ENCODE measurements around the gene MRPL58.

The MRPL58 gene

DNA sequence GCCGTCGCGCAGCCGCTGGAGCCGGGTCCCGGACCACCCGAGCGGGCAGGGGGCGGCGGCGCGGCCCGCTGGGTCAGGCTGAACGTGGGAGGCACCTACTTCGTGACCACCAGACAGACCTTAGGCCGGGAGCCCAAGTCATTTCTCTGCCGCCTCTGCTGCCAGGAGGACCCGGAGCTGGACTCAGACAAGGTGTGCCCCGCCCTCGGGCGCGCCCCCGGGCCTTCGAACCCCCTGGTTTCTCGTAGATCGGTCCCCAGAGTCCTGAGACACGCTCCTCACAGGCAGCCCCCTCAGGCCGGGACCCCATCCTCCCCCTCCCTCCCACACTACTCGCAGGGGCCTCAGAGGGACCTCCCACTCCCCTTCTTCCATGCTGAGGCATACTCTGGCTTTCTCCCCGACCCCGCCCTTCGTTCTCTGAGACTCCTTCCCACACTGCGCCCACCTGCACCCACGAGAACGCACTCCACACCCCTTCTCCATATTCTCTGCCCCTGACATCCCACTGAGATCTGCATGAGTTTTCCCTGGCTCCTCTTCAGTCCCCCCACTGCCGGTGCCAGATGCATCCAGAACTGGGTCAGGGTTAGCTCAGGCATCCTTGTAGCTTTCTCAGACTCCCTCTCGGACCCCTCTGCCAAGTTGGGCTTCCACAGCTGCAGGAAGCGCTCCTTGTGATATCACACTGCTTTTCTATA is 35.1 kb downstream of the MRPL58 start (continued):
- TF ChIP-seq ZNF449 (tag by site-specific recombination; IDR thresholded peaks at IDR 0.05) (peak; percentile 59), ZFHX2 (tag by site-specific recombination; conservative IDR thresholded peaks at IDR 0.05) (peak; percentile 100), ZBTB17 (tag by site-specific recombination; IDR thresholded peaks at IDR 0.05) (peak; percentile 81), ZBTB7A (tag by site-specific recombination; IDR thresholded peaks at IDR 0.05; ENCODE audit: low read depth) (0 out of 2 replicates have a peak, but pooled peaks have one; percentile 54), SP2 (tag by site-specific recombination; IDR thresholded peaks at IDR 0.05) (peak; percentile 46), ZNF777 (tag by site-specific recombination; IDR thresholded peaks at IDR 0.05; ENCODE audit: borderline replicate concordance) (0 out of 2 replicates have a peak, but pooled peaks have one; percentile 17), YY2 (tag by site-specific recombination; IDR thresholded peaks at IDR 0.05) (no peak)
- TF ChIP-seq, protein P1, sequence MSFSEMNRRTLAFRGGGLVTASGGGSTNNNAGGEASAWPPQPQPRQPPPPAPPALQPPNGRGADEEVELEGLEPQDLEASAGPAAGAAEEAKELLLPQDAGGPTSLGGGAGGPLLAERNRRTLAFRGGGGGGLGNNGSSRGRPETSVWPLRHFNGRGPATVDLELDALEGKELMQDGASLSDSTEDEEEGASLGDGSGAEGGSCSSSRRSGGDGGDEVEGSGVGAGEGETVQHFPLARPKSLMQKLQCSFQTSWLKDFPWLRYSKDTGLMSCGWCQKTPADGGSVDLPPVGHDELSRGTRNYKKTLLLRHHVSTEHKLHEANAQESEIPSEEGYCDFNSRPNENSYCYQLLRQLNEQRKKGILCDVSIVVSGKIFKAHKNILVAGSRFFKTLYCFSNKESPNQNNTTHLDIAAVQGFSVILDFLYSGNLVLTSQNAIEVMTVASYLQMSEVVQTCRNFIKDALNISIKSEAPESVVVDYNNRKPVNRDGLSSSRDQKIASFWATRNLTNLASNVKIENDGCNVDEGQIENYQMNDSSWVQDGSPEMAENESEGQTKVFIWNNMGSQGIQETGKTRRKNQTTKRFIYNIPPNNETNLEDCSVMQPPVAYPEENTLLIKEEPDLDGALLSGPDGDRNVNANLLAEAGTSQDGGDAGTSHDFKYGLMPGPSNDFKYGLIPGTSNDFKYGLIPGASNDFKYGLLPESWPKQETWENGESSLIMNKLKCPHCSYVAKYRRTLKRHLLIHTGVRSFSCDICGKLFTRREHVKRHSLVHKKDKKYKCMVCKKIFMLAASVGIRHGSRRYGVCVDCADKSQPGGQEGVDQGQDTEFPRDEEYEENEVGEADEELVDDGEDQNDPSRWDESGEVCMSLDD (tag by site-specific recombination; IDR thresholded peaks at IDR 0.05) = 0 out of 2 replicates have a peak, but pooled peaks have one; percentile 31
- TF ChIP-seq, protein P2, sequence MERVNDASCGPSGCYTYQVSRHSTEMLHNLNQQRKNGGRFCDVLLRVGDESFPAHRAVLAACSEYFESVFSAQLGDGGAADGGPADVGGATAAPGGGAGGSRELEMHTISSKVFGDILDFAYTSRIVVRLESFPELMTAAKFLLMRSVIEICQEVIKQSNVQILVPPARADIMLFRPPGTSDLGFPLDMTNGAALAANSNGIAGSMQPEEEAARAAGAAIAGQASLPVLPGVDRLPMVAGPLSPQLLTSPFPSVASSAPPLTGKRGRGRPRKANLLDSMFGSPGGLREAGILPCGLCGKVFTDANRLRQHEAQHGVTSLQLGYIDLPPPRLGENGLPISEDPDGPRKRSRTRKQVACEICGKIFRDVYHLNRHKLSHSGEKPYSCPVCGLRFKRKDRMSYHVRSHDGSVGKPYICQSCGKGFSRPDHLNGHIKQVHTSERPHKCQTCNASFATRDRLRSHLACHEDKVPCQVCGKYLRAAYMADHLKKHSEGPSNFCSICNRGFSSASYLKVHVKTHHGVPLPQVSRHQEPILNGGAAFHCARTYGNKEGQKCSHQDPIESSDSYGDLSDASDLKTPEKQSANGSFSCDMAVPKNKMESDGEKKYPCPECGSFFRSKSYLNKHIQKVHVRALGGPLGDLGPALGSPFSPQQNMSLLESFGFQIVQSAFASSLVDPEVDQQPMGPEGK (tag by site-specific recombination; IDR thresholded peaks at IDR 0.05) = peak; percentile 62

DNA sequence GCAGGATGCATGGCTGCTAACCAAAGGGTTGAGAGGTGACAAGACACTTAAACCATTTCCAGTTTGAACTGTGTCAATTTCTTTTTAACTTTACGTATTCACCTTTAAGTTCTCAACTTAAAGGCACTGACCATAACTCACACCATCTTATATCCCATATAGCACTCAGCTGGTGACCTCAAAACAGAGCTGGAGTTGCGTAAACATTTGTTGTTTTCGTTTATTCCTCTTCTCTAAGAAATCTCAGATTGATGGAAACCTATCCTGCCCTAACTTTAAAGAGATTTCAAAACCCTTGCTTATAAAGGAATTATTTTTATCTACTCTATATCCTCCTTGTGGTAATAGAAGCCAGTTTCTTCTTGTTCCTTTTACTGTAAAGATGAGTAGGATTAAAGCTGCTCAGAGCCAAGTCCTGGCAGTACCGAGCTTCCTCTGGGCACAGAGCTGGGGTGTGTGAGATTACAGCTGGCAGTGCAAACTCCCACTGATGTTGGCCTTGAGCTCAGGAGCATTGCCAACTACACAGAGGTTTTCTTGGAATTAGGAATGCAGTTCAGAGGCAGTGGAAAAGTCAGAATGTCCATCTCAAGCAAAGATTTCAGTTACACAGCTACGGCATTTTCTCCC is 35.9 kb downstream of the MRPL58 start:
- TF ChIP-seq, protein P3, sequence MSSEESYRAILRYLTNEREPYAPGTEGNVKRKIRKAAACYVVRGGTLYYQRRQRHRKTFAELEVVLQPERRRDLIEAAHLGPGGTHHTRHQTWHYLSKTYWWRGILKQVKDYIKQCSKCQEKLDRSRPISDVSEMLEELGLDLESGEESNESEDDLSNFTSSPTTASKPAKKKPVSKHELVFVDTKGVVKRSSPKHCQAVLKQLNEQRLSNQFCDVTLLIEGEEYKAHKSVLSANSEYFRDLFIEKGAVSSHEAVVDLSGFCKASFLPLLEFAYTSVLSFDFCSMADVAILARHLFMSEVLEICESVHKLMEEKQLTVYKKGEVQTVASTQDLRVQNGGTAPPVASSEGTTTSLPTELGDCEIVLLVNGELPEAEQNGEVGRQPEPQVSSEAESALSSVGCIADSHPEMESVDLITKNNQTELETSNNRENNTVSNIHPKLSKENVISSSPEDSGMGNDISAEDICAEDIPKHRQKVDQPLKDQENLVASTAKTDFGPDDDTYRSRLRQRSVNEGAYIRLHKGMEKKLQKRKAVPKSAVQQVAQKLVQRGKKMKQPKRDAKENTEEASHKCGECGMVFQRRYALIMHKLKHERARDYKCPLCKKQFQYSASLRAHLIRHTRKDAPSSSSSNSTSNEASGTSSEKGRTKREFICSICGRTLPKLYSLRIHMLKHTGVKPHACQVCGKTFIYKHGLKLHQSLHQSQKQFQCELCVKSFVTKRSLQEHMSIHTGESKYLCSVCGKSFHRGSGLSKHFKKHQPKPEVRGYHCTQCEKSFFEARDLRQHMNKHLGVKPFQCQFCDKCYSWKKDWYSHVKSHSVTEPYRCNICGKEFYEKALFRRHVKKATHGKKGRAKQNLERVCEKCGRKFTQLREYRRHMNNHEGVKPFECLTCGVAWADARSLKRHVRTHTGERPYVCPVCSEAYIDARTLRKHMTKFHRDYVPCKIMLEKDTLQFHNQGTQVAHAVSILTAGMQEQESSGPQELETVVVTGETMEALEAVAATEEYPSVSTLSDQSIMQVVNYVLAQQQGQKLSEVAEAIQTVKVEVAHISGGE (tag by site-specific recombination; conservative IDR thresholded peaks at IDR 0.05; ENCODE audit: low read depth) = no peak
- H3K4me1 ChIP-seq (ENCODE audit: control insufficient read depth, insufficient read depth, low read length) = peaks cover 8% of the 10 kb centered on the region; the same call in 1 of the 2 replicates
- ChIA-PET CTCF (interaction anchor here (0.6 to 3.4 kb wide), 10 partner anchors 8 to 1156 kb away, joined by 3 to 15 read pairs (median 3); no protein-coding TSS in a partner anchor), POLR2A (interaction anchor here (0.6 to 4.8 kb wide), 9 partner anchors 11 to 106 kb away, joined by 3 to 44 read pairs (median 4); partner anchors contain the start of genes JPT1 and MRPL58)
- H3K27ac ChIP-seq (ENCODE audit: extremely low read depth, low read depth, low read length) = no peak overlapping the region
- no peaks in the 10 kb centered on the region for H3K9me3 ChIP-seq (ENCODE audit: control insufficient read depth, insufficient read depth, low read depth, low read length)
- H3K4me3 ChIP-seq (ENCODE audit: low read depth, low read length) = peak overlapping the region; percentile 99
- peaks cover 32 to 40% of the 10 kb centered on the region in 2 experiments for H3K36me3 ChIP-seq (ENCODE audit: control insufficient read depth in 2 of 2, insufficient read depth in 1 of 2, low read length in 2 of 2)
